BE2C (cell line): ENCODE data around the gene KCNH2.

Source experiments
- DNase-seq: peaks from one replicate; pipeline ENCODE4 v3.0.0-alpha.2; 2020
- H3K27me3 ChIP-seq: fragments of 250-450 bp; sonication (Bioruptor Pico); 2 replicates; pipeline ENCODE4 v1.5.1; 2020; ENCODE audit warnings: mild to moderate bottlenecking
- H3K36me3 ChIP-seq: fragments of 250-450 bp; sonication (Bioruptor Pico); 2 replicates; pipeline ENCODE4 v1.5.1; 2020; ENCODE audit warnings: mild to moderate bottlenecking
- H3K4me1 ChIP-seq: fragments of 250-450 bp; sonication (Bioruptor Pico); 2 replicates; pipeline ENCODE4 v1.5.1; 2020
- H3K4me3 ChIP-seq: 2 replicates; pipeline ENCODE4 v1.5.1; 2011; ENCODE audit warnings: low read depth, low read length
- H3K9me3 ChIP-seq: fragments of 250-450 bp; sonication (Bioruptor Pico); 2 replicates; pipeline ENCODE4 v1.5.1; 2020
- CTCF ChIP-seq: IDR thresholded peaks from 2 replicates; pipeline ENCODE4 v1.5.1; 2012; ENCODE audit warnings: mild to moderate bottlenecking, low read depth, low read length

KCNH2 gene

GRCh38 chr7:150949971-150950491 lies 28.1 kb downstream of the KCNH2 start:
- no peaks in the 10 kb centered on the region for H3K9me3 ChIP-seq

GRCh38 chr7:150949564-150949963 lies 28.6 kb downstream of the KCNH2 start:
- no peak for TF ChIP-seq CTCF
- H3K27me3 ChIP-seq, result no peaks in the 10 kb centered on the region
- H3K4me3 ChIP-seq, result no peak overlapping the region
- peak; percentile 84 for DNase-seq
- H3K4me1 ChIP-seq, result peaks cover 48% of the 10 kb centered on the region
- no peaks in the 10 kb centered on the region for H3K9me3 ChIP-seq
- H3K36me3 ChIP-seq, result peaks cover 72% of the 10 kb centered on the region

More at GRCh38 chr7:150949971-150950491, 28.1 kb downstream of the KCNH2 start:
- H3K4me3 ChIP-seq, result no peak overlapping the region
- peaks cover 72% of the 10 kb centered on the region for H3K36me3 ChIP-seq
- no peaks in the 10 kb centered on the region for H3K27me3 ChIP-seq
- peaks cover 48% of the 10 kb centered on the region for H3K4me1 ChIP-seq
- peak; percentile 5; the same call in 1 of the 2 replicates for TF ChIP-seq CTCF
- peak; percentile 23 for DNase-seq

GRCh38 chr7:150948791-150949251 lies 29.3 kb downstream of the KCNH2 start:
- Histone ChIP-seq H3K9me3 (no peaks in the 10 kb centered on the region), H3K36me3 (peaks cover 72% of the 10 kb centered on the region), H3K4me1 (peaks cover 44% of the 10 kb centered on the region), H3K27me3 (no peaks in the 10 kb centered on the region), H3K4me3 (no peak overlapping the region)
- TF ChIP-seq CTCF, result no peak
- DNase-seq, result no peak

GRCh38 chr7:150947761-150948651 lies 30.1 kb downstream of the KCNH2 start:
- H3K4me1 ChIP-seq, result peaks cover 44% of the 10 kb centered on the region
- H3K4me3 ChIP-seq, result no peak overlapping the region
- no peaks in the 10 kb centered on the region for H3K27me3 ChIP-seq
- H3K36me3 ChIP-seq, result peaks cover 64% of the 10 kb centered on the region
- H3K9me3 ChIP-seq, result no peaks in the 10 kb centered on the region
- no peak for DNase-seq
- TF ChIP-seq CTCF, result no peak

- Histone ChIP-seq H3K27me3 (no peaks in the 10 kb centered on the region), H3K36me3 (peaks cover 57% of the 10 kb centered on the region), H3K9me3 (no peaks in the 10 kb centered on the region), H3K4me1 (peaks cover 51% of the 10 kb centered on the region), H3K4me3 (no peak overlapping the region)
- no peak for TF ChIP-seq CTCF
- DNase-seq, result peak; percentile 15
Observed at GRCh38 chr7:150947241-150947745, 30.8 kb downstream of the KCNH2 start.
